ENCODE data around the gene NUMB.

The NUMB gene

DNA sequence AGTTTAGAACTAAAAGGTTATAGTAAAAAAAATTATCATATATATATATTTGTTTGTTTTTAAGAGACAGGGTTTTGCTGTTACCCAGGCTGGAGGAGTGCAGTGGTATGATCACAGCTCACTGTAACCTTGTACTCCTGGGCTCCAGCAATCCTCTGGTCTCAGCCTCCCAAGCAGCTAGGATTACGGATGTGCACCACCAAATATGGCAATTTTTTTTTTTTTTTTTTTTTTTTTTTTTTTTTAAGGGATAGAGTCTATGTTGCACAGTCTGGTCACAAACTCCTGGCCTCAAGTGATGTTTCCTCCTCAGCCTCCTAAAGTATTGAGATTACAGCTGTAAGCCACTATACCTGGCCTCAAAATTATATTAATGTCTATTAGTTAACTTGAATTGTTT, 172.4 kb downstream of the NUMB start:
- no peak for DNase-seq

DNA sequence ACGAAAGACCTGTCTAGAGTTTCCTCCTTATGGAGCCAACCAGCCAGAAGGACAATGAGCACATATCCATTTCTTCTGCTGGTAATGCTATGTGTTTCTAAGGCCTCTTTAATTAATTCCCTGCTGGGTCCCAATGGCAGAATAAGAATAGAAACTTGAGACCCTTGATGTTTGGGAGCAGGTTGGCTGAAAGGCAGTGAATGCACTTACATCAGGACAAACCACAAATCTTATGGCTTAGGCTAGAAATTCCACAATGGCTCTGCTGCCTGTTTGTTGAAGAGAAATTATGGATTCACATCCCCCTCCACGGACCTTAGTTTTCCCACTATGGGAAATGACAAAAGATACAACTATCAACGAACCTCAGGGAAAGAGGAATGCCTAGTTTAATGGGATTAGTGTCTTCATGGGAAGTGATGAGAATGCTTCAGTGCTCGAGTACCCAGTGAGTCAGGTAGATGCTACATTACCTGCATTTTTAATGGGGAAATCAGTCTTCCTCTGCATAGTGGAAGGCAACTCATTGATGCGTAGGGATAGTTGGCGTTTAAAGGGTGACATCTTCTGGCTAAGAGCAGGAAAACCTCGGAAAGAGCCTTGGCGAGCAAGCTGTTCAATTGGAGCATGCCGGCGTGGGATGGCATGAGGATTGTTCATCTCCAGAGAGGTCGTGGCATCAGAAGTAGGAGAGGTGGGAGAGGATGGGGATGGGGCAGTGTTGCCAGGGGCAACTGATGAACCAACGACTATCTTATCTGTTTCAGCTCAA, 174.6 kb downstream of the NUMB start:
- DNase-seq = no peak

DNA sequence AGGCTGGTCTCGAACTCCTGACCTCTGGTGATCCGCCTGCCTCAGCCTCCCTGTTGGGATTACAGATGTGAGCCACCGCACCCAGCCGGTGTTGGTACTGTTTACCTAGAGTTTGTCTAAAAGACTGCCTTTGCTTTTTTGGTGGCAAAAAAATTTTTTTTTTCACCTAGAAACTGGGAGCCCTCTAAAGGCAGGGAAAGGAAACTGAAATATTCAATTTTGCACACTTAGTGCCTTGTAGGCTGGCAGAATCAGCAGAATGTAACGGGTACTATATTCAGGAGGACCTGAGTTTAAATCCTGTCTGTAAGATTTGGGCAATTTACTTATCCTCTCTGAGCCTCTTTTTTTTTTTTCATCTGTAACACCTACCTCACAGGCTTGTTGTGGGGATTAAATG, 177.4 kb downstream of the NUMB start:
- DNase-seq = no peak

DNA sequence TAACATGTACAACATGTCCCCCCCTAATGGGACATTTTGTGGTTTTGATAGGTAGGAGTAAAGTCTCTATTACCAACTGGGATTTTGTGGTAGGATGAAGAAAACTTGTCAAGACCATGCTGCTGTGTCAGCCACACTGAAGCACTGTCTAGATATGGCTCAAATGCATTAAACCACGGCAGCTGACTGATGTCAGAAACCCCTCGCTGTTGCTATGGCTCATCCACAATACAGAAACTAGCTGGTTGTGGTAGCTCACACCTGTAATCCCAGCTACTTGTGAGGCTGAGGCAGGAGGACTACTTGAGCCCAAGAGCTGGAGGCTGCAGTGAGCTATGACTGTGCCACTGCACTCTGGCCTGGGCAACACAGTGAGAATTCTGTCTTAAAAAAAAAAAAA, 181.0 kb downstream of the NUMB start:
- DNase-seq = no peak

DNA sequence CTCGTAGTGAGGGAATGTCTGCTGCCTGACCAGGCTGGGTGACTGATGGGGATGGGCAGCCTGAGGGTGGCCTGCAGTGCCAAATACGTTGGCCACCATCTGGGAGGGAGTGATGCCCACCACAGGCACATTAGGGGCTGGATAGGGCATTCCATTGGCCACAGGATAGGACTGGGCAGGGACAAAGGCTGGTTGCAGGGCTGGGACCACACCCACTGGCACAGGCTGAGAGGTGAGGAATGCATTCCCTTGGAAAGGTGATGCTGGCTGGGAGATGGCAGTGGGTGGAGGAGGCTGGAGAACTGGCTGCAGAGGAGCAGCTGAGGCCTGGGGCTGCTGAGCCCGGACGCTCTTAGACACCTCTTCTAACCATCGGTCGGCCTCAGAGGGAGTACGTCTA, 181.5 kb downstream of the NUMB start:
- DNase-seq = no peak

DNA sequence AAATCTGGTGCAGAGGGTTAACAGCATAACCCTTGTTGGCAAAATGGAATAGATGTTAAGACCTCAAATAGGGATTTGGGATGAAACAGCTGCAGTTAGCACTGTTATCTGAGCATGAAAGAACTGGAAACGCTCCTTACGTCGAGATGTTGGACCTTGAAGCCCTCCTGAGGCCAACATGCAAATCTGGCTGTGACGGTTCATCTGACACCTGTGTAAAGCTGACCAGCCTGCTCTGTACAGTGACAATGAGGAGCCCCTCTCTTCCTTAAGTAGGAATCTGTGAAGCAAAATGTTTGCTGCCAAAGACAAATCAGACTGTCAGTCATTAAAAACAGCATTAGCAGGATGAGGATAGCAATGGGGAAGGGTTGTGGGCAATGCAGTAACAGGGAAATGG, 184.5 kb downstream of the NUMB start:
- DNase-seq = no peak

DNA sequence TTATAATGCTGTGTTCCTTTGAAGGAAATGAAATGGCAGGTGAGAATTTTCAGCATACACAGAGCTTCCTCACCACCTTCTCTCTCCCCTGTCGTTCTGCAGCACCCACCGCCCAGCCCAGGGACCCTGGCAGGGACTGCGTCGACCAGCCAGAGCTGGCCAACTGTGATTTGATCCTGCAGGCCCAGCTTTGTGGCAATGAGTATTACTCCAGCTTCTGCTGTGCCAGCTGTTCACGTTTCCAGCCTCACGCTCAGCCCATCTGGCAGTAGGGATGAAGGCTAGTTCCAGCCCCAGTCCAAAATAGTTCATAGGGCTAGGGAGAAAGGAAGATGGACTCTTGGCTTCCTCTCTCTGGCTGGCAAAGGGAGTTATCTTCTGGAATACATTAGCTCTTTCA, 186.0 kb downstream of the NUMB start:
- no peak for DNase-seq

- DNase-seq = no peak
Observed at GRCh38 chr14:73269729-73270531, 188.4 kb downstream of the NUMB start.

GRCh38 chr14:73267474-73267873, 190.9 kb downstream of the NUMB start:
- DNase-seq = no peak

DNA sequence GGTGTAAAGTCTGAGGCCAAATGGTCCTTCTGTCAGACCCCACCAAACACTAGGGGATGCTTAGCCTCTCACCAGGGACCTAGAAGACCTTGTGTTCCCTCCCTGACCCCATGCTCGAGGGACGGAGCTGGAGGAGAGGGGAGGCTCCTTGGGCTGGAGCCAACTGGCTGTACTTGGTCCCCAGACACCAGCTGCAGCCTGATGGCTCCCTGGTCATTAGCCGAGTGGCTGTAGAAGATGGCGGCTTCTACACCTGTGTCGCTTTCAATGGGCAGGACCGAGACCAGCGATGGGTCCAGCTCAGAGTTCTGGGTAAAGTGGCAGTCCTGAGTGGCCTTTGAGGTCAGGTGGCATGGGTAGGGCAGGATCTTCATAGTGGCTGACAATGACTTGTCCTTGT, 192.0 kb downstream of the NUMB start:
- DNase-seq = no peak

DNA sequence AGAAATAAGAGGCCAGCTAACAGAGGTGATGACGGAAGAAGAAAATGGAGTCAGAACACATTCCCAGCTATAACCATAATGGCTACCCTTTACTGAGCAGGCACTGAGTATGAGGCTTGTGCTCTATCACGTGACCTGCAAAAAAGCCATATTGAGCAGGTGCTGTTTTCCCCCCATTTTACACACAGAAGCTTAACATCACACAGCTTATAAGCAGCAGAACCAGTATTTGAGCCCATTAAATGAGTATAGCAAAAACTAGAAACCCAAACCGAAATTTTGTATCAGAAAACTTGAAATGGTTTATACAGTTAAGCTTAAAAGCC, 192.7 kb downstream of the NUMB start:
- no peak for DNase-seq

- DNase-seq = no peak
Observed at GRCh38 chr14:73264885-73265720, 193.2 kb downstream of the NUMB start.

GRCh38 chr14:73264080-73264884, 194.1 kb downstream of the NUMB start:
- no peak for DNase-seq

- DNase-seq = no peak
Observed at GRCh38 chr14:73263606-73264005, 194.7 kb downstream of the NUMB start.

GRCh38 chr14:73262427-73263183, 195.7 kb downstream of the NUMB start:
- no peak for DNase-seq

GRCh38 chr14:73261520-73262426, 196.6 kb downstream of the NUMB start:
- no peak for DNase-seq

DNA sequence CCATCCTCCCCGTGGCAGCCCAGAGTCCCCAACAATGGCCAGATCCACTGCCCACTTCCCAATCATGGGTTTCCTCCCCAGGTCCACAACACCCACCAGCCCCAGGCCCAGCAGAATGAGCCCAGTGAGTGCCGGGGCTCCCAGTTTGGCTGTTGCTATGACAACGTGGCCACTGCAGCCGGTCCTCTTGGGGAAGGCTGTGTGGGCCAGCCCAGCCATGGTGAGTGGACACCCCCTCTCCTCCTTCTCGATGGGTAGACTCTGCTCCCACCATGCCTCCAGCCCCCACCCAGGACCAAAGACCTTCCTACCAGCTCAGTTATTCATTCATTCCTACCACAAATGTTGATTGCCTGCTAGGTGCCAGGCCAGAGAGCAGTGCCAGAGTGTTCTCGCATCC, 197.3 kb downstream of the NUMB start:
- DNase-seq = no peak

DNA sequence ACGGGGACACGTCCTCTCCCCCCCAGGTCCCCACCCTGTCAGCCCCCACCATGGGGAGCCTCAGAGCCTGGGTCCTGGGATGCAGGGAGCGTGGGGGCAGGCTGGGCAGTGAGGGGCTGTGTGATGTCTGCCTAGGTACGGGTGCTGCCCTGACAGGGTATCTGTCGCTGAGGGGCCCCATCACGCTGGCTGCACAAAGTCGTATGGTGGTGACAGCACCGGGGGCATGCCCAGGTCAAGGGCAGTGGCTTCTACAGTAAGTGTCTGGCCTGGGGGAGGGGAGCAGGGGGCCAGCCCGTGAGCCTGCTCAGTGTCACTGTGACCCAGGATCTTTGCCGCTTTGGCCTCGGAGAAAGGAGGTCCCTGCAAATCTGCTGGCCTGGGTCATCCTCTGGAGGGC, 197.8 kb downstream of the NUMB start:
- DNase-seq = no peak

- no peak for DNase-seq
Observed at GRCh38 chr14:73259837-73260236, 198.5 kb downstream of the NUMB start.

DNA sequence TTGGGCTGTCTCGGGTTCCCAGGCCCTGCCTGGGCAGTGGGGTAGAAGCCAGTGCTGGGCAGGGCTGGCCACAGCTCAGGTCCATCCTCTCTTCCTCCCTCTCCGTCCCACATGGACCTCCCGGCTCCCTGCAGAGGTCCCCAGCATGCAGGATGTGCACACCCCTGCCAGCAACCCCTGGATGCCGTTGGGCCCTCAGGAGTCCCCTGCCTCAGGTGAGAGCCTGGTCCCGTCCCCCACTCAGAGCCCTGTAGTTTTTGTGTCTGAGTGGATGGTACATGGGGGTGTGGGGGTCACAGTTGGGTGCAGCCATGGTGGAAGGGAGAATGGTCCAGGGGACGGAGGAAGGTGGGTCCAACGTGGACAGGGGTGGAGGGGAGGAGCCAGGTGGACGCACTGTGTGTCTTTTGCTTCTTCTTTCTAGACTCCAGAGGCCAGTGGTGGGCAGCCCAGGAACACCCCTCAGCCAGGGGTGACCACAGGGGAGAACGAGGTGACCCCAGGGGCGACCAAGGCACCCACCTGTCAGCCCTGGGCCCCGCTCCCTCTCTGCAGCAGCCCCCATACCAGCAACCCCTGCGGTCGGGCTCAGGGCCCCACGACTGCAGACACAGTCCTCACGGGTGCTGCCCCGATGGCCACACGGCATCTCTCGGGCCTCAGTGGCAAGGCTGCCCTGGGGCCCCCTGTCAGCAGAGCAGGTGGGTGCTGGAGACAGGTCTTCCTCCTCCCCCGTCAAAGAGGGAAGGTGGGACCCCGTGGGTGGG, 199.3 kb downstream of the NUMB start:
- DNase-seq = no peak
